ENCODE results near the gene SFXN4. TPM values are rescaled to one million over a fixed set of nuclear protein-coding genes. Genes with fewer than 3 reads are reported as not detected.

SFXN4 gene
- total RNA-seq, 1 experiment from 2014 or later, result 21.9 TPM

- Histone ChIP-seq H4K20me1 (ENCODE audit: control insufficient read depth, insufficient read depth, insufficient read length) (no peaks in the 10 kb centered on the region), H3K79me1 (ENCODE audit: insufficient read depth, low read depth, low read length, poor library complexity, severe bottlenecking) (no peaks in the 10 kb centered on the region), H2BK15ac (ENCODE audit: low read depth, low read length) (no peak overlapping the region), H3K14ac (ENCODE audit: insufficient read depth, low read length) (no peak overlapping the region), H3K27me3 (ENCODE audit: insufficient read depth, low read length) (no peaks in the 10 kb centered on the region), H2BK12ac (ENCODE audit: insufficient read length, low read depth, low read length) (no peak overlapping the region), H4K8ac (replicated peaks; ENCODE audit: insufficient read length, low read depth, low read length) (no peak overlapping the region), H2BK120ac (ENCODE audit: low read depth, low read length, poor library complexity, severe bottlenecking) (no peak overlapping the region), H3T11ph (ENCODE audit: low read length) (no peak overlapping the region), H3K9me3 (ENCODE audit: control insufficient read depth, low read depth, low read length) (no peaks in the 10 kb centered on the region), H3K23ac (ENCODE audit: insufficient read length, low read depth, low read length) (no peak overlapping the region), H2BK5ac (ENCODE audit: insufficient read length, low read length) (no peak overlapping the region), H3K4me1 (ENCODE audit: insufficient read depth, low read length) (no peaks in the 10 kb centered on the region), H3K79me2 (ENCODE audit: insufficient read depth, low read length) (no peaks in the 10 kb centered on the region), H3K4me2 (ENCODE audit: insufficient read depth, insufficient read length, low read length) (no peak overlapping the region), H3K18ac (ENCODE audit: insufficient read length, low read depth, low read length) (no peak overlapping the region), H2AFZ (ENCODE audit: low read length) (no peak overlapping the region), H4K5ac (ENCODE audit: insufficient read length, low read depth, low read length) (no peak overlapping the region), H3K9ac (ENCODE audit: extremely low read depth, insufficient read length, low read length) (no peak overlapping the region), H3K4ac (ENCODE audit: low read depth, low read length) (no peak overlapping the region), H4K91ac (ENCODE audit: insufficient read length, low read depth, low read length) (no peak overlapping the region), H2AK5ac (ENCODE audit: insufficient read length, low read length) (no peak overlapping the region), H3K56ac (ENCODE audit: insufficient read length, low read depth, low read length) (no peak overlapping the region), H3K23me2 (ENCODE audit: insufficient read length, low read depth, low read length, poor library complexity, severe bottlenecking) (no peaks in the 10 kb centered on the region), H3K27ac (ENCODE audit: insufficient read length, low read depth, low read length) (no peak overlapping the region), H2BK20ac (ENCODE audit: low read depth, low read length, poor library complexity, severe bottlenecking) (no peak overlapping the region)
- Mint-ChIP-seq H3K9me3 (no peaks in the 10 kb centered on the region; a peak in 1 of 5 replicates), H3K4me1 (no peaks in the 10 kb centered on the region), H3K4me3 (no peak overlapping the region), H3K27me3 (ENCODE audit: low read depth) (no peaks in the 10 kb centered on the region; the same call in 1 of the 2 replicates), H3K36me3 (ENCODE audit: insufficient read depth in 1 of 3, low read depth in 3 of 3) (peaks cover 5 to 28% (median 19%) of the 10 kb centered on the region in 3 experiments; a peak in 6 of 7 replicates), H3K27ac (peak overlapping the region in 2 of 3 experiments; percentile 32 to 69; a peak in 2 of 7 replicates)
- DNase-seq, result no peak
- WGBS (ENCODE audit: extremely low coverage, insufficient read length, low lambda C conversion rate), result no CpG with 5 or more reads among the region's 16 CpGs
- TF ChIP-seq, protein P1, sequence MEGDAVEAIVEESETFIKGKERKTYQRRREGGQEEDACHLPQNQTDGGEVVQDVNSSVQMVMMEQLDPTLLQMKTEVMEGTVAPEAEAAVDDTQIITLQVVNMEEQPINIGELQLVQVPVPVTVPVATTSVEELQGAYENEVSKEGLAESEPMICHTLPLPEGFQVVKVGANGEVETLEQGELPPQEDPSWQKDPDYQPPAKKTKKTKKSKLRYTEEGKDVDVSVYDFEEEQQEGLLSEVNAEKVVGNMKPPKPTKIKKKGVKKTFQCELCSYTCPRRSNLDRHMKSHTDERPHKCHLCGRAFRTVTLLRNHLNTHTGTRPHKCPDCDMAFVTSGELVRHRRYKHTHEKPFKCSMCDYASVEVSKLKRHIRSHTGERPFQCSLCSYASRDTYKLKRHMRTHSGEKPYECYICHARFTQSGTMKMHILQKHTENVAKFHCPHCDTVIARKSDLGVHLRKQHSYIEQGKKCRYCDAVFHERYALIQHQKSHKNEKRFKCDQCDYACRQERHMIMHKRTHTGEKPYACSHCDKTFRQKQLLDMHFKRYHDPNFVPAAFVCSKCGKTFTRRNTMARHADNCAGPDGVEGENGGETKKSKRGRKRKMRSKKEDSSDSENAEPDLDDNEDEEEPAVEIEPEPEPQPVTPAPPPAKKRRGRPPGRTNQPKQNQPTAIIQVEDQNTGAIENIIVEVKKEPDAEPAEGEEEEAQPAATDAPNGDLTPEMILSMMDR (conservative IDR thresholded peaks at IDR 0.05), result no peak
These were observed 26.9 kb downstream of the SFXN4 start for GRCh38 chr10:119138346-119139306.

All from H9 (cell line).